HUES48 (cell line): Measurements from ENCODE around the gene SLC22A6.
A peak's percentile ranks its signal among the peaks of the same experiment; 100 is the strongest.

Experiments
- H3K27ac ChIP-seq: one replicate; pipeline ENCODE4 v1.7.0; 2013; ENCODE audit warnings: low read depth, low read length, inconsistent platforms
- H3K27me3 ChIP-seq: 2 replicates; pipeline ENCODE4 v1.6.1; 2013; ENCODE audit warnings: mild to moderate bottlenecking, low read length; ENCODE audit not compliant: control insufficient read depth, insufficient read depth
- H3K36me3 ChIP-seq: 2 replicates; pipeline ENCODE4 v1.6.1; 2013; ENCODE audit warnings: low read length; ENCODE audit not compliant: control insufficient read depth, insufficient read depth
- H3K4me1 ChIP-seq: 2 replicates; pipeline ENCODE4 v1.6.1; 2013; ENCODE audit warnings: mild to moderate bottlenecking, low read length; ENCODE audit not compliant: control insufficient read depth, insufficient read depth
- H3K4me3 ChIP-seq: 2 replicates; pipeline ENCODE4 v1.5.1; 2013; ENCODE audit warnings: mild to moderate bottlenecking, low read depth, low read length
- H3K9ac ChIP-seq: 2 replicates; pipeline ENCODE4 v1.6.1; 2013; ENCODE audit warnings: mild to moderate bottlenecking, low read depth, low read length, moderate library complexity
- H3K9me3 ChIP-seq: 2 replicates; pipeline ENCODE4 v1.6.1; 2013; ENCODE audit warnings: low read length; ENCODE audit not compliant: control insufficient read depth, insufficient read depth

Gene SLC22A6

GRCh38 chr11:62931499-62932278 is 53.1 kb downstream of the SLC22A6 start:
- H3K27me3 ChIP-seq, result peaks cover 34% of the 10 kb centered on the region
- no peaks in the 10 kb centered on the region for H3K9me3 ChIP-seq
- H3K9ac ChIP-seq, result no peak overlapping the region
- peak overlapping the region; percentile 80 for H3K27ac ChIP-seq
- no peak overlapping the region for H3K4me3 ChIP-seq
- H3K4me1 ChIP-seq, result peaks cover 21% of the 10 kb centered on the region
- no peaks in the 10 kb centered on the region for H3K36me3 ChIP-seq

GRCh38 chr11:62930666-62931065 is 54.1 kb downstream of the SLC22A6 start:
- Histone ChIP-seq H3K4me1 (peaks cover 21% of the 10 kb centered on the region), H3K27ac (no peak overlapping the region), H3K9me3 (no peaks in the 10 kb centered on the region), H3K4me3 (no peak overlapping the region), H3K27me3 (peaks cover 44% of the 10 kb centered on the region), H3K9ac (no peak overlapping the region), H3K36me3 (no peaks in the 10 kb centered on the region)

- no peak overlapping the region for H3K27ac ChIP-seq
- no peak overlapping the region for H3K9ac ChIP-seq
- no peaks in the 10 kb centered on the region for H3K9me3 ChIP-seq
- H3K4me1 ChIP-seq, result peaks cover 21% of the 10 kb centered on the region
- H3K36me3 ChIP-seq, result no peaks in the 10 kb centered on the region
- no peak overlapping the region for H3K4me3 ChIP-seq
- H3K27me3 ChIP-seq, result peaks cover 49% of the 10 kb centered on the region
Measured at GRCh38 chr11:62930157-62930556, 54.6 kb downstream of the SLC22A6 start.

GRCh38 chr11:62928011-62928410 is 56.8 kb downstream of the SLC22A6 start:
- Histone ChIP-seq H3K4me1 (peaks cover 21% of the 10 kb centered on the region), H3K27ac (no peak overlapping the region), H3K4me3 (no peak overlapping the region), H3K36me3 (no peaks in the 10 kb centered on the region), H3K27me3 (peaks cover 70% of the 10 kb centered on the region), H3K9ac (no peak overlapping the region), H3K9me3 (no peaks in the 10 kb centered on the region)

GRCh38 chr11:62926680-62927455 is 57.9 kb downstream of the SLC22A6 start:
- Histone ChIP-seq H3K9me3 (no peaks in the 10 kb centered on the region), H3K4me1 (peaks cover 19% of the 10 kb centered on the region), H3K27me3 (peaks cover 80% of the 10 kb centered on the region), H3K4me3 (peak overlapping the region; percentile 79), H3K9ac (no peak overlapping the region), H3K36me3 (no peaks in the 10 kb centered on the region), H3K27ac (no peak overlapping the region)
